HUES48 (cell line): Measurements from ENCODE around the gene MRFAP1.
"Not testable (repeated sequence)": the region's sequence is repeated elsewhere in the genome, so short reads cannot be mapped to it uniquely, and the experiment has no call there.

Experiments
- H3K27ac ChIP-seq: one replicate; pipeline ENCODE4 v1.7.0; 2013; ENCODE audit warnings: low read depth, low read length, inconsistent platforms
- H3K27me3 ChIP-seq: 2 replicates; pipeline ENCODE4 v1.6.1; 2013; ENCODE audit warnings: mild to moderate bottlenecking, low read length; ENCODE audit not compliant: control insufficient read depth, insufficient read depth
- H3K36me3 ChIP-seq: 2 replicates; pipeline ENCODE4 v1.6.1; 2013; ENCODE audit warnings: low read length; ENCODE audit not compliant: control insufficient read depth, insufficient read depth
- H3K4me1 ChIP-seq: 2 replicates; pipeline ENCODE4 v1.6.1; 2013; ENCODE audit warnings: mild to moderate bottlenecking, low read length; ENCODE audit not compliant: control insufficient read depth, insufficient read depth
- H3K4me3 ChIP-seq: 2 replicates; pipeline ENCODE4 v1.5.1; 2013; ENCODE audit warnings: mild to moderate bottlenecking, low read depth, low read length
- H3K9ac ChIP-seq: 2 replicates; pipeline ENCODE4 v1.6.1; 2013; ENCODE audit warnings: mild to moderate bottlenecking, low read depth, low read length, moderate library complexity
- H3K9me3 ChIP-seq: 2 replicates; pipeline ENCODE4 v1.6.1; 2013; ENCODE audit warnings: low read length; ENCODE audit not compliant: control insufficient read depth, insufficient read depth

The MRFAP1 gene

GRCh38 chr4:6672541-6673190, 32.2 kb downstream of the MRFAP1 start:
- H3K27me3 ChIP-seq, H3K4me3 ChIP-seq, H3K9ac ChIP-seq, H3K9me3 ChIP-seq, H3K27ac ChIP-seq: not testable (repeated sequence)
- H3K4me1 ChIP-seq: peaks cover 15% of the 10 kb centered on the region
- peaks cover 27% of the 10 kb centered on the region for H3K36me3 ChIP-seq

DNA sequence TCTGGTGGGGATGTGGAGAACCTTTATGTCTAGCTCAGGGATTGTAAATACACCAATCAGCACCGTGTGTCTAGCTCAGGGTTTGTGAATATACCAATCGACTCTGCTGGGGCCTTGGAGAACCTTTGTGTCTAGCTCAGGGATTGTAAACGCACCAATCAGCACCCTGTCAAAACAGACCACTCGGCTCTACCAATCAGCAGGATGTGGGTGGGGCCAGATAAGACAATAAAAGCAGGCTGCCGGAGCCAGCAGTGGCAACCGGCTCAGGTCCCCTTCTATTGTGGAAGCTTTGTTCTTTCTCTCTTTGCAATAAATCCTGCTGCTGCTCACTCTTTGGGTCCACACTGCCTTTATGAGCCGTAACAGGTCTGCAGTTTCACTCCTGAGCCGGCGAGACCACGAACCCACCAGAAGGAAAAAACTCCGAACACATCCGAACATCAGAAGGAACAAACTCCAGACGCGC, 32.7 kb downstream of the MRFAP1 start:
- Histone ChIP-seq H3K36me3 (peaks cover 29% of the 10 kb centered on the region), H3K27ac (peak overlapping the region; percentile 82), H3K9ac (peak overlapping the region; percentile 65), H3K4me3 (peak overlapping the region; percentile 79), H3K4me1 (peaks cover 15% of the 10 kb centered on the region)
- H3K27me3 ChIP-seq, H3K9me3 ChIP-seq: not testable (repeated sequence)

GRCh38 chr4:6673660-6674499, 33.4 kb downstream of the MRFAP1 start:
- no peaks in the 10 kb centered on the region for H3K27me3 ChIP-seq
- H3K36me3 ChIP-seq: peaks cover 29% of the 10 kb centered on the region
- H3K4me1 ChIP-seq: peaks cover 15% of the 10 kb centered on the region
- peak overlapping the region; percentile 79 for H3K4me3 ChIP-seq
- peak overlapping the region; percentile 82 for H3K27ac ChIP-seq
- H3K9ac ChIP-seq: peak overlapping the region; percentile 67
- H3K9me3 ChIP-seq: no peaks in the 10 kb centered on the region

DNA sequence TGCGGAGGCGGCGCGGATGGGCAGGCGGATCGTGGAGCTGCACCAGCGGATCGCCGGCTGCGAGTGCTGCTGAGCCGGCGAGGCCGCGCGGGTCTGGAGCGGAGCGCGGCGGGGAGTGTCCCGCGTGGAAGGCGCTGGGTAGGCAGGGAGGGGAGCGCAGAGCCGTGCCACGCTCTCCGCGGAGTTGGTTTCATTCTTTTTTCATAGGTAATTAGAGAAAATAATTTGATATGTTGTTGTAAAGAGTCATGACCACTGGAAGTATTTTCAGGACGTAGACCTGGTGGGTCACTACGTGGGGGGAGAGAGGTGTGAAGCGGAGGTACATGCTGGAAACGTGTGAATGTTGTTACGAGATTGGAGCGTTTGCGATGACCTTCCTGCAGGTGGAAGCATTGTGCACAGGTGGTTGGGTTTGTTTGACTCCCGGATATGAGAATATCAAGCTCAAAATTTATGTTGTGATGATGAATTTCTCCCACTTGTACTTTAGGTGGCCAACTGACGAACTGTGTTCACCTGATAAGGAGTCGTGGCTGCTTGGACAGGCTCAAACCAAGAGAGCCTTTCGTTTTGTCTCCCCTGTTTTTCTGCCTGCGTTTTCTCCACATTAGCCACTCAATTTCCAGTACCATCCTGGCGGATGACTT, 34.1 kb downstream of the MRFAP1 start:
- Histone ChIP-seq H3K27me3 (no peaks in the 10 kb centered on the region), H3K4me3 (peak overlapping the region; percentile 79), H3K27ac (peak overlapping the region; percentile 82), H3K36me3 (peaks cover 29% of the 10 kb centered on the region), H3K9me3 (no peaks in the 10 kb centered on the region), H3K9ac (peak overlapping the region; percentile 67), H3K4me1 (peaks cover 15% of the 10 kb centered on the region)

- no peak overlapping the region for H3K27ac ChIP-seq
- peaks cover 15% of the 10 kb centered on the region for H3K4me1 ChIP-seq
- no peak overlapping the region for H3K9ac ChIP-seq
These were observed 36.5 kb downstream of the MRFAP1 start for GRCh38 chr4:6676722-6677558.

GRCh38 chr4:6680372-6681034, 40.0 kb downstream of the MRFAP1 start:
- no peak overlapping the region for H3K4me3 ChIP-seq
- no peak overlapping the region for H3K9ac ChIP-seq
- H3K27ac ChIP-seq: no peak overlapping the region
- H3K27me3 ChIP-seq: no peaks in the 10 kb centered on the region
- H3K36me3 ChIP-seq: peaks cover 24% of the 10 kb centered on the region
- H3K9me3 ChIP-seq: no peaks in the 10 kb centered on the region
- H3K4me1 ChIP-seq: peaks cover 7% of the 10 kb centered on the region

More at GRCh38 chr4:6676722-6677558, 36.5 kb downstream of the MRFAP1 start:
- Histone ChIP-seq H3K27me3 (no peaks in the 10 kb centered on the region), H3K36me3 (peaks cover 29% of the 10 kb centered on the region), H3K9me3 (no peaks in the 10 kb centered on the region), H3K4me3 (peak overlapping the region; percentile 20; the same call in 1 of the 2 replicates)

- Histone ChIP-seq H3K9ac (no peak overlapping the region), H3K27me3 (no peaks in the 10 kb centered on the region), H3K4me1 (0 out of 2 replicates have a peak, but pooled peaks cover 5% of the 10 kb centered on the region), H3K27ac (no peak overlapping the region), H3K36me3 (peaks cover 17% of the 10 kb centered on the region), H3K4me3 (no peak overlapping the region), H3K9me3 (no peaks in the 10 kb centered on the region)
These were observed 40.7 kb downstream of the MRFAP1 start for GRCh38 chr4:6681191-6681590.

- no peaks in the 10 kb centered on the region for H3K9me3 ChIP-seq
- no peak overlapping the region for H3K9ac ChIP-seq
- H3K27ac ChIP-seq: no peak overlapping the region
- no peak overlapping the region for H3K4me3 ChIP-seq
- H3K27me3 ChIP-seq: no peaks in the 10 kb centered on the region
- H3K4me1 ChIP-seq: no peaks in the 10 kb centered on the region
- H3K36me3 ChIP-seq: no peaks in the 10 kb centered on the region
These were observed 42.5 kb downstream of the MRFAP1 start for GRCh38 chr4:6682862-6683590.

DNA sequence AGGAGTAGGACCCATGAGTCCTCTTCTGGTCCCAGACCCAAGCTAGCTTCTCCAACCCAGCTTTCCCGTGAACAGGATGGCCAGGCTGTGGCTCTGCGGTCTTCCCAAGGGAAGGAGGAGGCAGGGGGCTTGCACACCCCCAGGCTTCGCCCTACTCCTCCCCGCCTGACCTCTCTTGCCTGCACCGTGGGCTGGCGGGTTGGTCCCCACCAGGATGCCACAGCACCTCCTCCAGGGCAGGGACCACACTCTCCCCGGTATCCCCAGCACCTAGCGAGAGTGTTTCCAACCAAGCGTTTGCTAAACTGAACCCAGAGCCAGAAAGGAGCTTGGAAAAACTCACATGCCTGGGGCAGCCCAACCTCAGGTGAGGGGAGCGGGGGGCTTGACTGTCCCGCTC, 44.2 kb downstream of the MRFAP1 start:
- no peaks in the 10 kb centered on the region for H3K27me3 ChIP-seq
- H3K36me3 ChIP-seq: no peaks in the 10 kb centered on the region
- H3K9me3 ChIP-seq: no peaks in the 10 kb centered on the region
- H3K4me3 ChIP-seq: no peak overlapping the region
- no peak overlapping the region for H3K27ac ChIP-seq
- H3K9ac ChIP-seq: no peak overlapping the region
- H3K4me1 ChIP-seq: peaks cover 10% of the 10 kb centered on the region; the same call in 1 of the 2 replicates
